ENCODE measurements around the gene OSMR. TPM values are rescaled to one million over a fixed set of nuclear protein-coding genes. Genes with fewer than 3 reads are reported as not detected.
"Not testable (repeated sequence)": the region's sequence is repeated elsewhere in the genome, so short reads cannot be mapped to it uniquely, and the experiment has no call there.

The OSMR gene
- total RNA-seq, 1 donor from 2014 or later: 0.82 TPM

GRCh38 chr5:38827525-38827924 lies 18.3 kb upstream of the OSMR start:
- FAIRE-seq (no peak), DNase-seq (ENCODE audit: low spot score in 2 of 2) (no peak)

DNA sequence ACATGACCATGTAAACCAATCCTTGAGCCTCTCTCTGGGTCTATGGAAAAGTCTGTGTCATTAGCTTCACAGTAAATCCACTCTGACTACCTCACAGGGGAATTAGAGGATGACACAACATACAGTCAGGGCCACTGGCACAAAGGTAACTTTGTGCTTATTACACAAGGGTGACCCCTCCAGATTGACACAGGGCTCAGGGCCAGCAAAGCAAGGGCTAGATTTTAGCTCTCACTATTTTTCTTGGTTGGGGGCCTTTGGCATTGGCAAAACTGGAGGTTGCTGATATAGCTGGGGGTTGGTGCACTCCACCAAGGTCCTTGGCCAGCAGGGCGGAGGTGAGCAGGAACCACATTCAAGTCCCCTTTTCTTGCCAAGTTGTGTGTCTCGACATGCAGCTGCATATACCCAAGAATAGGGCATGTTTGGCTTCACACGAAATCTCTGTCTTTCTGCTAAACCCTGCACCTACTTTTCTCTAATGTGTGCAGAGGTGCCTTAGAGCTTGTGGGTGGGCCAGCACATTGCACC lies 15.2 kb upstream of the OSMR start:
- no peak for DNase-seq (ENCODE audit: low spot score in 2 of 2)
- FAIRE-seq: no peak

DNA sequence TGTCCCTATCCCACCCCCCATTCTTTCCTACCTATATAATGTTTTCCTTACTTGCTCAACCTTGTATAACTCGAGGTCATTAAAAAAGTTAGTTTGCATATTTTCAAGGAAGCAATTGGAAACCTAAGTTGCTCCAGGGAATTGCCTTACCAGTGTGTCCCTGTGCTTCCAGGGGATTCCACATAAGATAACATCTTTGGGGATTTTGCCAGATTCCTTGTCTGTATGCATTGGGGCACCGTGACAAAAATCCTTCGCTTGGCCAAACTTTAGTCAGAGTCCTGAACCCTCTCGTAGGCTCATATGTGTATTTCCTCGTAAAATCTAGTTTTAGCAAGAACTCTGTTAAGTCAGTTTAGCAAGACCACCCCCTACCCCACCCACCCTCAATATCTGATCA lies 14.7 kb upstream of the OSMR start:
- DNase-seq (ENCODE audit: low spot score in 2 of 2) (no peak), FAIRE-seq (no peak)

- FAIRE-seq (no peak), DNase-seq (ENCODE audit: low spot score in 2 of 2) (no peak)
Measured at GRCh38 chr5:38831909-38832308, 13.9 kb upstream of the OSMR start.

- DNase-seq (ENCODE audit: low spot score in 2 of 2) (no peak), FAIRE-seq (no peak)
Measured at GRCh38 chr5:38832810-38833209, 13.0 kb upstream of the OSMR start.

GRCh38 chr5:38835887-38836286 lies 9.9 kb upstream of the OSMR start:
- no peak for FAIRE-seq
- no peak for DNase-seq (ENCODE audit: low spot score in 2 of 2)

GRCh38 chr5:38837416-38837815 lies 8.4 kb upstream of the OSMR start:
- DNase-seq (ENCODE audit: low spot score in 2 of 2) (no peak), FAIRE-seq (no peak)

- DNase-seq (ENCODE audit: low spot score in 2 of 2): no peak
- FAIRE-seq: no peak
Measured at GRCh38 chr5:38837932-38838331, 7.9 kb upstream of the OSMR start.

DNA sequence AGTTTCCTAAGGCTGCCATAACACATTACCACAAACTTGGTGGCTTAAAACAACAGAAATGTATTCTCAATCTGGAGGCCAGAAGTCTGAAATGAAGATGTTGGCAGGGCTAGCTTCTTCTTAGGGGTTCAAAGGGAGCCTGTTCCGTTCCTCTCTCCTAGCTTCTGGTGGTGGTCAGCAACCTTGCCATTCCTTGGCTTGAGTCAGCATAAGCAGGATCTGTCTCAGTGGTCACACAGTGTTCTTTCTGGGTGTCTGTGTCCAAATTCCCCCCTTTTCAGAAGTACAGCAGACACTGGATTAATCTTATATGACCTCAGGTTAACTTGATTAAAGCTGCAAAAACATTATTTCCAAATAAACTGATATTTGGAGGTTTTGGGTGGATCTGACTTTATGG lies 2.1 kb upstream of the OSMR start:
- no peak for FAIRE-seq
- no peak for DNase-seq (ENCODE audit: low spot score in 2 of 2)

GRCh38 chr5:38846379-38847011 lies 683 bp downstream of the OSMR start:
- FAIRE-seq: no peak
- DNase-seq (ENCODE audit: low spot score in 2 of 2): no peak

DNA sequence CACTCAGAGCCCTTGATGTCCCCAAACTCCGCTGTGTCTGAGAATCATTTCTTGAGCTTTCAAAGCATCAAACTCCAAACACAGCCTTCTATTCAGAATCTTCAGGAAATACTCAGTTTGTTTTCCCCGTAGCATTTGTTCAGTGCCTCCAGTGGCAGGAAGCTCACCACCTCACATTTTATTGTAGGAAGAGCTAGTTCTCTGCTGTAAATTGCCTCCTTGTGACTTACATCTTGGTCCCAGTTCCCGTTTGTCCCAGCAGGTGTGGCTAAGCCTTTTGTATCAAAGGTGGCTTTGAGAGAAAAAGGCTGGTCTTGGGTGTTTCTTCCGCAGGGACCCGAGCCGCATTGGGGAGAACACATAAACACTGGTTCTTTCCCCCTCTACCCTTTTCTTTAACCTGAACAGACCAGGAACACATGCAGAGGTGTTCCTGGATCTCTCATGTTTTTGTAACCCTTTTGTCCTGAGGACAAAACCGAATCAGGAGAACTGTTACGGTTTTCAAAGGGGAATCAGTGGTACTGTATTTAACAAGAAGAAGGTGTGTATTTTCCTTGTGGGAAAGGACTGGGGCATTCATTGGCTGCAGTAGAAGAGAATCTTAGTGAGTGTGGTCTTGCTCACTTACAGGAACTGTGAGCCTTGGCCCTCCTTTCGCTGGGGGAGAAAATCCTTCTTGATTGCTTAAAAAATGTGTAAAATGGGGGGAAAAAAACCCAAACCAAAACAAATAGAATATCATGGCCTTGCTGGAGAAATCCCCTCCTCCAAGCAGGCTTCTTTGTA lies 1.9 kb downstream of the OSMR start:
- FAIRE-seq (no peak), DNase-seq (ENCODE audit: low spot score in 2 of 2) (no peak)

GRCh38 chr5:38848637-38849036 lies 2.8 kb downstream of the OSMR start:
- no peak for FAIRE-seq
- no peak for DNase-seq (ENCODE audit: low spot score in 2 of 2)

GRCh38 chr5:38851640-38852039 lies 5.8 kb downstream of the OSMR start:
- FAIRE-seq; DNase-seq (ENCODE audit: low spot score in 2 of 2): not testable (repeated sequence)

- FAIRE-seq (no peak), DNase-seq (ENCODE audit: low spot score in 2 of 2) (no peak)
Measured at GRCh38 chr5:38853753-38854470, 8.1 kb downstream of the OSMR start.

DNA sequence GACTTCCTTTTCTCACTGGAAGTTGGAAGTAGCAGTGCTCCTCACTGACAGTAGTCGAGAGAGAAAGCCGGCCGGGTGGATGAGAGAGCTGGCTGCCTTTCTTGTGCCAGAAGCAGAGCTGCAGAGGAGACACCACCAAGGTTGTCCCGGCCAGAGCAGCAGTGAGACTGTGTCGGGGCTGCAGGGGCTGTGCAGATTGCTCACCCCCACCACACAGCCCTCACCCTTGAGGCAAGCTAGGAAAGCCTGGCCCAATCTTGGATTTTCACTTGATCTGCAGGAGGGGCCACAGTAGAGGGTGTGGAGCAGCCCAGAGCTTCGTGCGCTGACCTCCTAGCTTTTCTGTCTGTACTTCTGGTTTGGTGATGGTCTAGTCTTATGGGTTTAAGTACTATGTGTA lies 9.1 kb downstream of the OSMR start:
- DNase-seq (ENCODE audit: low spot score in 2 of 2) (no peak), FAIRE-seq (no peak)

GRCh38 chr5:38856660-38857059 lies 10.8 kb downstream of the OSMR start:
- DNase-seq (ENCODE audit: low spot score in 2 of 2) (no peak), FAIRE-seq (no peak)

- DNase-seq (ENCODE audit: low spot score in 2 of 2): no peak
- FAIRE-seq: no peak
Measured at GRCh38 chr5:38858839-38859238, 13.0 kb downstream of the OSMR start.

DNA sequence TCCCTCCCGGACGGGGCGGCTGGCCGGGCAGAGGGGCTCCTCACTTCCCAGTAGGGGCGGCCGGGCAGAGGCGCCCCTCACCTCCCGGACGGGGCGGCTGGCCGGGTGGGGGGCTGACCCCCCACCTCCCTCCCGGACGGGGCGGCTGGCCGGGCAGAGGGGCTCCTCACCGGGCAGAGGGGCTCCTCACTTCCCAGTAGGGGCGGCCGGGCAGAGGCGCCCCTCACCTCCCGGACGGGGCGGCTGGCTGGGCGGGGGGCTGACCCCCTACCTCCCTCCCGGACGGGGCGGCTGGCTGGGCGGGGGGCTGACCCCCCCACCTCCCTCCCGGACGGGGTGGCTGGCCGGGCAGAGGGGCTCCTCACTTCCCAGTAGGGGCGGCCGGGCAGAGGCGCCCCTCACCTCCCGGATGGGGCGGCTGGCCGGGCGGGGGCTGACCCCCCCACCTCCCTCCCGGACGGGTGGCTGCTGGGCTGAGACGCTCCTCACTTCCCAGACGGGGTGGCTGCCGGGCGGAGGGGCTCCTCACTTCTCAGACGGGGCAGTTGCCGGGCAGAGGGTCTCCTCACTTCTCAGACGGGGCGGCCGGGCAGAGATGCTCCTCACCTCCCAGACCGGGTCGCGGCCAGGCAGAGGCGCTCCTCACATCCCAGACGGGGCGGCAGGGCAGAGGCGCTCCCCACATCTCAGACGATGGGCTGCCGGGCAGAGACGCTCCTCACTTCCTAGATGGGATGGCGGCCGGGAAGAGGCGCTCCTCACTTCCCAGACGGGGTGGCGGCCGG lies 16.4 kb downstream of the OSMR start:
- FAIRE-seq; DNase-seq (ENCODE audit: low spot score in 2 of 2): not testable (repeated sequence)

GRCh38 chr5:38866362-38867031 lies 20.7 kb downstream of the OSMR start:
- no peak for FAIRE-seq

DNA sequence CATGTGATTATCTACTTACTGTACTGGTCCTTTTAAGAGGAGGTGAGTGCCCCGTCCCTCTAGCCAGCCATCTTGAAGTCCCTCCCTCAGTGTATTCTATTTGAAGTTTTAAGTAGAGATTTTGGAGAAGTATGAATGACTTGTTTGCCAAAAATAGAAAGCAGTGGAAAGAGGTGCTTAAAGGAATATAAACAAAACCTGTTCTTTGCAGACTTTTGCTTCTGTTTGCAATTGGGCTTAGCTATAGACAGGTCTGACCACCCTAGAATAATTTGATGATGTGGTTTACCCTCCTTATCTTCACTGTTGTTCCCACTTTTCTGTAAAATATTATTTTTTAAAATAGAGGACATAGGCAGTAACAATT lies 21.2 kb downstream of the OSMR start:
- FAIRE-seq: no peak
- no peak for DNase-seq (ENCODE audit: low spot score in 2 of 2)

More at GRCh38 chr5:38866362-38867031, 20.7 kb downstream of the OSMR start:
- DNase-seq (ENCODE audit: low spot score in 2 of 2): no peak

All from frontal cortex (tissue), 4 donors.